WTC11 (cell line): Measurements from ENCODE around the gene TMC8. TPM values are rescaled to one million over a fixed set of nuclear protein-coding genes. Genes with fewer than 3 reads are reported as not detected.

Experiments
- ATF2 ChIP-seq: sonication (generic); formaldehyde crosslinking; IDR thresholded peaks from 2 replicates; pipeline ENCODE4 v1.8.1; 2022; ENCODE audit warnings: low read depth, missing genetic modification reagents, borderline replicate concordance
- CTCF ChIP-seq: fragments of 200-600 bp; IDR thresholded peaks from 2 replicates; pipeline ENCODE4 v1.8.0; 2022; ENCODE audit warnings: antibody characterized with exemption
- EMX1 ChIP-seq: fragments of 250-450 bp; sonication (Bioruptor Pico); IDR thresholded peaks from 2 replicates; pipeline ENCODE4 v1.8.0; 2021; ENCODE audit warnings: mild to moderate bottlenecking
- FOXK1 ChIP-seq: sonication (generic); formaldehyde crosslinking; IDR thresholded peaks from 2 replicates; pipeline ENCODE4 v1.8.0; 2022; ENCODE audit warnings: mild to moderate bottlenecking, moderate library complexity, missing genetic modification reagents
- KAT7 ChIP-seq: sonication (generic); formaldehyde crosslinking; IDR thresholded peaks from 2 replicates; pipeline ENCODE4 v1.8.1; 2023; ENCODE audit warnings: missing genetic modification reagents, mild to moderate bottlenecking, borderline replicate concordance
- MAX ChIP-seq: sonication (generic); formaldehyde crosslinking; IDR thresholded peaks from 2 replicates; pipeline ENCODE4 v1.8.0; 2022; ENCODE audit warnings: mild to moderate bottlenecking, missing genetic modification reagents
- MLX ChIP-seq: sonication (generic); formaldehyde crosslinking; IDR thresholded peaks from 2 replicates; pipeline ENCODE4 v1.8.1; 2023; ENCODE audit warnings: mild to moderate bottlenecking, missing genetic modification reagents, moderate library complexity
- MXD4 ChIP-seq: fragments of 250-450 bp; sonication (Bioruptor Pico); IDR thresholded peaks from 2 replicates; pipeline ENCODE4 v1.8.0; 2021; ENCODE audit warnings: mild to moderate bottlenecking, moderate library complexity, borderline replicate concordance
- NFYB ChIP-seq: sonication (generic); formaldehyde crosslinking; conservative IDR thresholded peaks from 2 replicates; pipeline ENCODE4 v1.8.0; 2022; ENCODE audit warnings: low read depth, missing genetic modification reagents
- RORB ChIP-seq: fragments of 250-450 bp; sonication (Bioruptor Pico); IDR thresholded peaks from 2 replicates; pipeline ENCODE4 v1.9.0; 2021; ENCODE audit warnings: mild to moderate bottlenecking
- SOX15 ChIP-seq: fragments of 250-450 bp; sonication (Bioruptor Pico); IDR thresholded peaks from 2 replicates; pipeline ENCODE4 v1.9.0; 2021; ENCODE audit warnings: mild to moderate bottlenecking
- SP1 ChIP-seq: sonication (generic); formaldehyde crosslinking; conservative IDR thresholded peaks from 2 replicates; pipeline ENCODE4 v1.8.1; 2022; ENCODE audit warnings: missing genetic modification reagents
- TEAD4 ChIP-seq: sonication (generic); formaldehyde crosslinking; IDR thresholded peaks from 2 replicates; pipeline ENCODE4 v1.8.0; 2022; ENCODE audit warnings: mild to moderate bottlenecking, missing genetic modification reagents
- USF2 ChIP-seq: sonication (generic); formaldehyde crosslinking; IDR thresholded peaks from 2 replicates; pipeline ENCODE4 v1.8.1; 2023; ENCODE audit warnings: mild to moderate bottlenecking, missing genetic modification reagents, moderate library complexity
- ZBTB43 ChIP-seq: sonication (generic); formaldehyde crosslinking; IDR thresholded peaks from 2 replicates; pipeline ENCODE4 v1.8.1; 2023; ENCODE audit warnings: mild to moderate bottlenecking, missing genetic modification reagents
- ZNF232 ChIP-seq: sonication (generic); formaldehyde crosslinking; IDR thresholded peaks from 2 replicates; pipeline ENCODE4 v1.8.0; 2022; ENCODE audit warnings: mild to moderate bottlenecking, missing genetic modification reagents
- ZNF281 ChIP-seq: sonication (generic); formaldehyde crosslinking; IDR thresholded peaks from 2 replicates; pipeline ENCODE4 v1.8.0; 2023; ENCODE audit warnings: mild to moderate bottlenecking, missing genetic modification reagents
- ZNF317 ChIP-seq: sonication (generic); formaldehyde crosslinking; IDR thresholded peaks from 2 replicates; pipeline ENCODE4 v1.8.1; 2023; ENCODE audit warnings: low read depth, mild to moderate bottlenecking, moderate library complexity, missing genetic modification reagents, borderline replicate concordance
- ZNF423 ChIP-seq: fragments of 250-450 bp; sonication (Bioruptor Pico); IDR thresholded peaks from 2 replicates; pipeline ENCODE4 v2.1.2; 2022; ENCODE audit warnings: mild to moderate bottlenecking, moderate library complexity
- total RNA-seq: library from RNA; stranded (reverse); gene quantifications from 3 replicates; pipeline ENCODE4 v1.2.3, GENCODE V29; 2021
- TF ChIP-seq, protein P1 (sequence below): fragments of 250-450 bp; sonication (Bioruptor Pico); IDR thresholded peaks from 2 replicates; pipeline ENCODE4 v1.9.0; 2021; ENCODE audit warnings: moderate library complexity, mild to moderate bottlenecking, inconsistent platforms, borderline replicate concordance
- TF ChIP-seq, protein P2 (sequence below): sonication (generic); formaldehyde crosslinking; IDR thresholded peaks from 2 replicates; pipeline ENCODE4 v1.8.0; 2023; ENCODE audit warnings: missing genetic modification reagents
- TF ChIP-seq, protein P3 (sequence below): sonication (generic); formaldehyde crosslinking; IDR thresholded peaks from 2 replicates; pipeline ENCODE4 v1.8.0; 2022; ENCODE audit warnings: missing genetic modification reagents
- TF ChIP-seq, protein P4 (sequence below): fragments of 250-450 bp; sonication (Bioruptor Pico); IDR thresholded peaks from 2 replicates; pipeline ENCODE4 v1.9.0; 2021; ENCODE audit warnings: mild to moderate bottlenecking

TMC8 gene
- total RNA-seq, 1 experiment from 2014 or later = 3.7 TPM

DNA sequence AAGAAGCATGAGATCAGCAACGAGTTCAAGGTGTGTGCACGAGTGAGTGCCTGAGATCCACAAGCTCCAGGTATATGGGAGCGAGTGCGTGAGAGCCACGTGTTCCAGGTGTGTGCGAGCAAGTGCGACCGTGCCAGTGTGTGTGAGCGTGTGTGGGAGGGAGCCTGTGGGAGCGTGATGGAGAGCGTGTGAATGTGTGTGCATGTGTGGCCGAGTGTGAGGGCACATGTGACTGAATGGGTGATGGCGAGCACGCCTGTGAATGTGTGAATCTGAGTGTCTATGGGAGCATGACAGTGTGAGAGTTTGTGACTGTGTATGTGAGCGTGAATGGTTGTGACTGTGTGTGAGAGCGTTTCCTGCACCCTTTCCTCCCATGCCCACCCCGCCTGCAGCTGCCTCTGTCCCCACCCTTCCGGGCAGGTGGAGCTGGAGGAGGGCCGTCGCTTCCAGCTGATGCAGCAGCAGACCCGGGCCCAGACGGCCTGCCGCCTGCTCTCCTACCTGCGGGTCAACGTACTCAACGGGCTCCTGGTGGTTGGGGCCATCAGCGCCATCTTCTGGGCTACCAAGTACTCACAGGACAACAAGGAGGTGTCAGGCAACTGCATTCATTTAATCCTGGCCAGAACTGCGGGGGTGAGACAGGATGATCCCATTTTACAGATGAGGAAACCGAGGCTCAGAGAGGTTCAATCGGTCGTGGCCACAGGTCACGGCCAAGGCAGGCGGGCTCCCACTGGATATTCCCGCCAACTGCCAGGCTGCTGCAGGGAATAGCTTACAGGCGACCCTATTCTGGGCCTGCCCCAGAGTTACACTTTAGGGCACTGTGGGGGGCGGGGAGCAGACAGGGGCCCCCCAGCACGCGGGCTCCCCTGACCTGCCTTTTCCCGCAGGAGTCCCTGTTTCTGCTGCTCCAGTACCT lies 3.7 kb downstream of the TMC8 start (continued):
- TF ChIP-seq, protein P1, sequence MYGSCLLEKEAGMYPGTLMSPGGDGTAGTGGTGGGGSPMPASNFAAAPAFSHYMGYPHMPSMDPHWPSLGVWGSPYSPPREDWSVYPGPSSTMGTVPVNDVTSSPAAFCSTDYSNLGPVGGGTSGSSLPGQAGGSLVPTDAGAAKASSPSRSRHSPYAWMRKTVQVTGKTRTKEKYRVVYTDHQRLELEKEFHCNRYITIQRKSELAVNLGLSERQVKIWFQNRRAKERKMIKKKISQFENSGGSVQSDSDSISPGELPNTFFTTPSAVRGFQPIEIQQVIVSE (CRISPR knock-in tag) = no peak
- TF ChIP-seq MLX (CRISPR knock-in tag) = no peak
- TF ChIP-seq SP1 = no peak
- peak; percentile 73; the same call in 1 of the 2 replicates for TF ChIP-seq FOXK1 (CRISPR knock-in tag)
- TF ChIP-seq, protein P2, sequence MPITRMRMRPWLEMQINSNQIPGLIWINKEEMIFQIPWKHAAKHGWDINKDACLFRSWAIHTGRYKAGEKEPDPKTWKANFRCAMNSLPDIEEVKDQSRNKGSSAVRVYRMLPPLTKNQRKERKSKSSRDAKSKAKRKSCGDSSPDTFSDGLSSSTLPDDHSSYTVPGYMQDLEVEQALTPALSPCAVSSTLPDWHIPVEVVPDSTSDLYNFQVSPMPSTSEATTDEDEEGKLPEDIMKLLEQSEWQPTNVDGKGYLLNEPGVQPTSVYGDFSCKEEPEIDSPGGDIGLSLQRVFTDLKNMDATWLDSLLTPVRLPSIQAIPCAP (CRISPR knock-in tag) = no peak
- no peak for TF ChIP-seq ZNF317 (CRISPR knock-in tag)
- no peak for TF ChIP-seq TEAD4 (CRISPR knock-in tag)
- no peak for TF ChIP-seq ZNF423 (CRISPR knock-in tag)
- no peak for TF ChIP-seq USF2 (CRISPR knock-in tag)
- TF ChIP-seq KAT7 (CRISPR knock-in tag) = no peak
- no peak for TF ChIP-seq ZNF232 (CRISPR knock-in tag)
- TF ChIP-seq NFYB = no peak
- TF ChIP-seq ZBTB43 = peak; percentile 58; the same call in 1 of the 2 replicates
- TF ChIP-seq MXD4 (CRISPR knock-in tag) = no peak
- peak; percentile 40; the same call in 1 of the 2 replicates for TF ChIP-seq CTCF
- no peak for TF ChIP-seq ATF2 (CRISPR knock-in tag)
- TF ChIP-seq EMX1 = no peak
- no peak for TF ChIP-seq ZNF281 (CRISPR knock-in tag)
- TF ChIP-seq, protein P3, sequence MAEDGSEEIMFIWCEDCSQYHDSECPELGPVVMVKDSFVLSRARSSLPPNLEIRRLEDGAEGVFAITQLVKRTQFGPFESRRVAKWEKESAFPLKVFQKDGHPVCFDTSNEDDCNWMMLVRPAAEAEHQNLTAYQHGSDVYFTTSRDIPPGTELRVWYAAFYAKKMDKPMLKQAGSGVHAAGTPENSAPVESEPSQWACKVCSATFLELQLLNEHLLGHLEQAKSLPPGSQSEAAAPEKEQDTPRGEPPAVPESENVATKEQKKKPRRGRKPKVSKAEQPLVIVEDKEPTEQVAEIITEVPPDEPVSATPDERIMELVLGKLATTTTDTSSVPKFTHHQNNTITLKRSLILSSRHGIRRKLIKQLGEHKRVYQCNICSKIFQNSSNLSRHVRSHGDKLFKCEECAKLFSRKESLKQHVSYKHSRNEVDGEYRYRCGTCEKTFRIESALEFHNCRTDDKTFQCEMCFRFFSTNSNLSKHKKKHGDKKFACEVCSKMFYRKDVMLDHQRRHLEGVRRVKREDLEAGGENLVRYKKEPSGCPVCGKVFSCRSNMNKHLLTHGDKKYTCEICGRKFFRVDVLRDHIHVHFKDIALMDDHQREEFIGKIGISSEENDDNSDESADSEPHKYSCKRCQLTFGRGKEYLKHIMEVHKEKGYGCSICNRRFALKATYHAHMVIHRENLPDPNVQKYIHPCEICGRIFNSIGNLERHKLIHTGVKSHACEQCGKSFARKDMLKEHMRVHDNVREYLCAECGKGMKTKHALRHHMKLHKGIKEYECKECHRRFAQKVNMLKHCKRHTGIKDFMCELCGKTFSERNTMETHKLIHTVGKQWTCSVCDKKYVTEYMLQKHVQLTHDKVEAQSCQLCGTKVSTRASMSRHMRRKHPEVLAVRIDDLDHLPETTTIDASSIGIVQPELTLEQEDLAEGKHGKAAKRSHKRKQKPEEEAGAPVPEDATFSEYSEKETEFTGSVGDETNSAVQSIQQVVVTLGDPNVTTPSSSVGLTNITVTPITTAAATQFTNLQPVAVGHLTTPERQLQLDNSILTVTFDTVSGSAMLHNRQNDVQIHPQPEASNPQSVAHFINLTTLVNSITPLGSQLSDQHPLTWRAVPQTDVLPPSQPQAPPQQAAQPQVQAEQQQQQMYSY (CRISPR knock-in tag) = no peak
- peak; percentile 78 for TF ChIP-seq MAX
- no peak for TF ChIP-seq RORB
- TF ChIP-seq, protein P4, sequence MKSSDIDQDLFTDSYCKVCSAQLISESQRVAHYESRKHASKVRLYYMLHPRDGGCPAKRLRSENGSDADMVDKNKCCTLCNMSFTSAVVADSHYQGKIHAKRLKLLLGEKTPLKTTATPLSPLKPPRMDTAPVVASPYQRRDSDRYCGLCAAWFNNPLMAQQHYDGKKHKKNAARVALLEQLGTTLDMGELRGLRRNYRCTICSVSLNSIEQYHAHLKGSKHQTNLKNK = no peak
- TF ChIP-seq SOX15 (CRISPR knock-in tag) = no peak
